ENCODE measurements around the gene EIPR1. TPM values are rescaled to one million over a fixed set of nuclear protein-coding genes. Genes with fewer than 3 reads are reported as not detected.

Gene EIPR1
- total RNA-seq, 1 experiment from 2014 or later: 22.8 TPM

GRCh38 chr2:3139906-3140305 lies 237.7 kb downstream of the EIPR1 start (continued):
- no peak for TF ChIP-seq PRDM15 (CRISPR knock-in tag; IDR thresholded peaks at IDR 0.05)

Other genes with a start within 250 kb of the EIPR1 start
- gene TRAPPC12, start 1.9 kb upstream of the EIPR1 start, total RNA-seq (2021): 72.3 to 74.5 TPM (median 72.8 TPM) in 3 replicates
- 20.1 to 21.4 TPM (median 20.1 TPM) in 3 replicates for gene ADI1, start 141.7 kb upstream of the EIPR1 start, total RNA-seq (2021)
- gene RNASEH1, start 180.5 kb upstream of the EIPR1 start, total RNA-seq (2021): 34.0 to 44.4 TPM (median 38.7 TPM) in 3 replicates
- gene RPS7, start 197.4 kb upstream of the EIPR1 start, total RNA-seq (2021): 1,629 to 1,800 TPM (median 1,725 TPM) in 3 replicates
- 0.69 to 1.3 TPM (median 0.87 TPM) in 3 replicates for gene COLEC11, start 217.3 kb upstream of the EIPR1 start, total RNA-seq (2021)